Measurements from ENCODE around the gene MFSD2B.

GRCh38 chr2:24021122-24021998 lies 11.5 kb downstream of the MFSD2B start:
- TF ChIP-seq CTCF (conservative IDR thresholded peaks at IDR 0.05; ENCODE audit: low read length) (peak; percentile 68), EZH2phosphoT487 (IDR thresholded peaks at IDR 0.05; ENCODE audit: borderline replicate concordance, low read depth, low read length) (no peak)
